ENCODE data around the gene SCIN. TPM values are rescaled to one million over a fixed set of nuclear protein-coding genes. Genes with fewer than 3 reads are reported as not detected.
A peak's percentile ranks its signal among the peaks of the same experiment; 100 is the strongest.
"Not testable (repeated sequence)": the region's sequence is repeated elsewhere in the genome, so short reads cannot be mapped to it uniquely, and the experiment has no call there.

Gene SCIN
- total RNA-seq, 1 donor from 2014 or later, result 14.3 TPM

GRCh38 chr7:12685550-12685949 lies 115.0 kb downstream of the SCIN start:
- H3K4me1 ChIP-seq, result no peaks in the 10 kb centered on the region
- no peaks in the 10 kb centered on the region for H3K36me3 ChIP-seq
- peak; percentile 34 for TF ChIP-seq CTCF (IDR thresholded peaks at IDR 0.05)
- DNase-seq, result no peak
- H3K27me3 ChIP-seq, result no peaks in the 10 kb centered on the region
- no peaks in the 10 kb centered on the region for H3K9me3 ChIP-seq
- ATAC-seq, result no peak
- peak overlapping the region; percentile 89 for H3K4me3 ChIP-seq
- intact Hi-C loops (cut with DNase I), result no loop called here
- peak overlapping the region; percentile 96 for H3K27ac ChIP-seq

GRCh38 chr7:12686234-12686890 lies 115.8 kb downstream of the SCIN start:
- Histone ChIP-seq H3K9me3 (no peaks in the 10 kb centered on the region), H3K36me3 (no peaks in the 10 kb centered on the region), H3K4me1 (peaks cover 3% of the 10 kb centered on the region), H3K27ac (peak overlapping the region; percentile 96), H3K27me3 (no peaks in the 10 kb centered on the region), H3K4me3 (peak overlapping the region; percentile 89)
- TF ChIP-seq CTCF (IDR thresholded peaks at IDR 0.05), result peak; percentile 87
- DNase-seq, result peak; percentile 98
- intact Hi-C loops (cut with DNase I), result no loop called here
- peak; percentile 91 for ATAC-seq

GRCh38 chr7:12686891-12687717 lies 116.6 kb downstream of the SCIN start, which contains the start of gene ARL4A:
ARL4A (plus strand) TSS chr7:12687633; CDS start chr7:12688255, 622 bp downstream.
- Histone ChIP-seq H3K27ac (peak within 1 kb of the TSS; percentile 96), H3K4me1 (peaks cover 3% of the 10 kb centered on the region), H3K9me3 (no peaks in the 10 kb centered on the region), H3K27me3 (no peaks in the 10 kb centered on the region), H3K4me3 (peak within 1 kb of the TSS; percentile 89), H3K36me3 (no peaks in the 10 kb centered on the region)
- intact Hi-C loops (cut with DNase I), result no loop called here
- DNase-seq (peak; percentile 99), ATAC-seq (peak; percentile 95)
- peak; percentile 20 for TF ChIP-seq CTCF (IDR thresholded peaks at IDR 0.05)

GRCh38 chr7:12687718-12688171 lies 117.2 kb downstream of the SCIN start:
- Histone ChIP-seq H3K9me3 (no peaks in the 10 kb centered on the region), H3K36me3 (no peaks in the 10 kb centered on the region), H3K27me3 (no peaks in the 10 kb centered on the region), H3K4me1 (peaks cover 3% of the 10 kb centered on the region), H3K4me3 (peak overlapping the region; percentile 89), H3K27ac (peak overlapping the region; percentile 96)
- intact Hi-C loops (cut with DNase I), result no loop called here
- DNase-seq, result no peak
- TF ChIP-seq CTCF (IDR thresholded peaks at IDR 0.05), result no peak
- no peak for ATAC-seq

GRCh38 chr7:12688485-12689170 lies 118.1 kb downstream of the SCIN start:
- intact Hi-C loops (cut with DNase I); H3K27ac ChIP-seq; H3K36me3 ChIP-seq; DNase-seq; ATAC-seq; H3K27me3 ChIP-seq; H3K9me3 ChIP-seq; H3K4me1 ChIP-seq: not testable (repeated sequence)
- peak overlapping the region; percentile 89 for H3K4me3 ChIP-seq

All from upper lobe of right lung (tissue), 1 donor.